ENCODE measurements around the gene SREK1IP1.
"Not testable (repeated sequence)": the region's sequence is repeated elsewhere in the genome, so short reads cannot be mapped to it uniquely, and the experiment has no call there.

SREK1IP1 gene

GRCh38 chr5:64763948-64764503 is 4.5 kb downstream of the SREK1IP1 start:
- no peak for DNase-seq

GRCh38 chr5:64759960-64760660 is 8.4 kb downstream of the SREK1IP1 start:
- DNase-seq, result no peak

GRCh38 chr5:64758901-64759300 is 9.6 kb downstream of the SREK1IP1 start:
- DNase-seq, result no peak

GRCh38 chr5:64754066-64754465 is 14.4 kb downstream of the SREK1IP1 start:
- DNase-seq, result no peak

- no peak for DNase-seq
Observed at GRCh38 chr5:64749385-64749784, 19.1 kb downstream of the SREK1IP1 start.

GRCh38 chr5:64746446-64746845 is 22.0 kb downstream of the SREK1IP1 start:
- DNase-seq, result no peak

GRCh38 chr5:64744914-64745313 is 23.6 kb downstream of the SREK1IP1 start:
- no peak for DNase-seq

- no peak for DNase-seq
Observed at GRCh38 chr5:64742821-64743220, 25.7 kb downstream of the SREK1IP1 start.

- no peak for DNase-seq
Observed at GRCh38 chr5:64742411-64742810, 26.1 kb downstream of the SREK1IP1 start.

- DNase-seq, result no peak
Observed at GRCh38 chr5:64727150-64727549, 41.3 kb downstream of the SREK1IP1 start.

- no peak for DNase-seq
Observed at GRCh38 chr5:64722588-64722987, 45.9 kb downstream of the SREK1IP1 start.

- DNase-seq, result not testable (repeated sequence)
Observed at GRCh38 chr5:64714495-64714894, 54.0 kb downstream of the SREK1IP1 start.

GRCh38 chr5:64707191-64707590 is 61.3 kb downstream of the SREK1IP1 start:
- no peak for DNase-seq

GRCh38 chr5:64706074-64706473 is 62.4 kb downstream of the SREK1IP1 start:
- DNase-seq, result not testable (repeated sequence)

GRCh38 chr5:64700765-64701164 is 67.7 kb downstream of the SREK1IP1 start:
- DNase-seq, result no peak

- DNase-seq, result not testable (repeated sequence)
Observed at GRCh38 chr5:64696414-64696813, 72.1 kb downstream of the SREK1IP1 start.

- no peak for DNase-seq
Observed at GRCh38 chr5:64693636-64694035, 74.9 kb downstream of the SREK1IP1 start.

- DNase-seq, result no peak
Observed at GRCh38 chr5:64691291-64691690, 77.2 kb downstream of the SREK1IP1 start.

- DNase-seq, result no peak
Observed at GRCh38 chr5:64690417-64691151, 77.9 kb downstream of the SREK1IP1 start, which contains the start of gene SHISAL2B. Gene SHISAL2B (plus strand): TSS chr5:64690503. CDS start chr5:64690624, 121 bp downstream.

GRCh38 chr5:64690104-64690416 is 78.4 kb downstream of the SREK1IP1 start:
- no peak for DNase-seq

GRCh38 chr5:64688965-64689364 is 79.5 kb downstream of the SREK1IP1 start:
- DNase-seq, result no peak

GRCh38 chr5:64688391-64688790 is 80.1 kb downstream of the SREK1IP1 start:
- no peak for DNase-seq

- DNase-seq, result no peak
Observed at GRCh38 chr5:64685866-64686265, 82.6 kb downstream of the SREK1IP1 start.

- DNase-seq, result no peak
Observed at GRCh38 chr5:64682608-64683007, 85.9 kb downstream of the SREK1IP1 start.
